HepG2 (cell line): Measurements from ENCODE around the gene SPATA32. TPM values are rescaled to one million over a fixed set of nuclear protein-coding genes. Genes with fewer than 3 reads are reported as not detected.
A peak's percentile ranks its signal among the peaks of the same experiment; 100 is the strongest.

Experiments
- ATF7 ChIP-seq, 2 experiments: fragments of 450-650 bp in 1 of 2; sonication (generic) in 1 of 2; formaldehyde crosslinking in 1 of 2; IDR thresholded peaks; 2 replicates each; pipeline versions ENCODE4 v1.4.0 to v1.6.1; 2016 to 2020; ENCODE audit warnings: antibody characterized with exemption in 1 of 2, mild to moderate bottlenecking in 1 of 2, missing genetic modification reagents in 1 of 2
- CEBPB ChIP-seq: IDR thresholded peaks from 2 replicates; pipeline ENCODE4 v1.6.1; 2011; ENCODE audit warnings: low read depth, low read length, improper control_type of control experiment, borderline replicate concordance
- EP300 ChIP-seq, 3 experiments: sonication (generic) in 1 of 3; formaldehyde crosslinking in 1 of 3; IDR thresholded peaks; 2 replicates each; pipeline versions ENCODE4 v1.5.1 to v1.6.1; 2011 to 2020; ENCODE audit warnings: low read depth in 2 of 3, low read length in 2 of 3, borderline replicate concordance in 1 of 3, improper control_type of control experiment in 1 of 3, mild to moderate bottlenecking in 1 of 3, missing genetic modification reagents in 1 of 3, moderate library complexity in 1 of 3
- GABPB1 ChIP-seq: IDR thresholded peaks from 2 replicates; pipeline ENCODE4 v1.6.1; 2016; ENCODE audit warnings: mild to moderate bottlenecking, missing genetic modification reagents, moderate library complexity, missing compliant biosample characterization
- GATAD2A ChIP-seq: IDR thresholded peaks from 2 replicates; pipeline ENCODE4 v1.6.1; 2016
- KDM5B ChIP-seq: sonication (generic); formaldehyde crosslinking; IDR thresholded peaks from 2 replicates; pipeline ENCODE4 v1.4.0; 2020; ENCODE audit warnings: missing genetic modification reagents, mild to moderate bottlenecking, borderline replicate concordance
- KLF12 ChIP-seq: sonication (generic); formaldehyde crosslinking; IDR thresholded peaks from 2 replicates; pipeline ENCODE4 v1.4.0; 2020; ENCODE audit warnings: missing genetic modification reagents, borderline replicate concordance
- MBNL3 ChIP-seq: fragments of 250-450 bp; sonication (Bioruptor Pico); conservative IDR thresholded peaks from 2 replicates; pipeline ENCODE4 v1.8.0; 2022; ENCODE audit warnings: mild to moderate bottlenecking, inconsistent platforms
- MIER3 ChIP-seq: IDR thresholded peaks from 2 replicates; pipeline ENCODE4 v1.6.1; 2016; ENCODE audit warnings: missing compliant biosample characterization, borderline replicate concordance
- NFKBIZ ChIP-seq: IDR thresholded peaks from 2 replicates; pipeline ENCODE4 v1.6.1; 2018; ENCODE audit warnings: missing genetic modification reagents, missing compliant biosample characterization
- SMAD1 ChIP-seq: sonication (generic); formaldehyde crosslinking; IDR thresholded peaks from 2 replicates; pipeline ENCODE4 v1.4.0; 2020; ENCODE audit warnings: missing genetic modification reagents, low read depth, mild to moderate bottlenecking, borderline replicate concordance
- SP4 ChIP-seq: sonication (generic); formaldehyde crosslinking; IDR thresholded peaks from 2 replicates; pipeline ENCODE4 v1.8.1; 2023; ENCODE audit warnings: mild to moderate bottlenecking, missing genetic modification reagents
- ZEB1 ChIP-seq: IDR thresholded peaks from 2 replicates; pipeline ENCODE4 v1.6.1; 2012; ENCODE audit warnings: mild to moderate bottlenecking, low read depth, inconsistent platforms; ENCODE audit not compliant: insufficient replicate concordance
- ZFP1 ChIP-seq: IDR thresholded peaks from 2 replicates; pipeline ENCODE4 v1.6.1; 2016
- ZIK1 ChIP-seq: sonication (generic); formaldehyde crosslinking; IDR thresholded peaks from 2 replicates; pipeline ENCODE4 v1.5.0; 2020; ENCODE audit warnings: mild to moderate bottlenecking, low read depth, missing genetic modification reagents, borderline replicate concordance
- ZKSCAN8 ChIP-seq: IDR thresholded peaks from 2 replicates; pipeline ENCODE4 v1.6.1; 2016; ENCODE audit warnings: borderline replicate concordance, missing genetic modification reagents, missing compliant biosample characterization
- ZNF205 ChIP-seq: IDR thresholded peaks from 2 replicates; pipeline ENCODE4 v1.6.1; 2018; ENCODE audit warnings: missing biosample characterization, missing genetic modification reagents
- polyA plus RNA-seq, 8 experiments: library from polyadenylated mRNA; depleted of rRNA in 3 of 8; stranded (reverse) in 7 of 8; unstranded in 1 of 8; fragments of >200 nt; fragmentation: Illumina TruSeq in 4 of 8; extraction: Trizol in 4 of 8; gene quantifications; 2 replicates each; pipeline versions ENCODE4 v1.2.1 to v1.2.3, GENCODE V29; 2011 to 2016; ENCODE audit warnings: low read depth in 4 of 8, missing spikeins in 1 of 8, mixed read lengths in 1 of 8; ENCODE audit not compliant: insufficient read depth in 1 of 8
- total RNA-seq, 5 experiments: library from RNA; depleted of rRNA; stranded (reverse); fragments of >200 nt; fragmentation: Illumina TruSeq; extraction: Trizol; gene quantifications; 2 replicates each; pipeline ENCODE4 v1.2.3, GENCODE V29; 2016; ENCODE audit warnings: low read depth in 1 of 5
- TF ChIP-seq, protein P1 (sequence below): sonication (generic); formaldehyde crosslinking; IDR thresholded peaks from 2 replicates; pipeline ENCODE4 v1.4.0; 2020; ENCODE audit warnings: missing genetic modification reagents
- TF ChIP-seq, protein P2 (sequence below): IDR thresholded peaks from 2 replicates; pipeline ENCODE4 v1.6.1; 2016; ENCODE audit warnings: mild to moderate bottlenecking
- TF ChIP-seq, protein P3 (sequence below): sonication (generic); formaldehyde crosslinking; IDR thresholded peaks from 2 replicates; pipeline ENCODE4 v1.4.0; 2020; ENCODE audit warnings: missing genetic modification reagents, mild to moderate bottlenecking, borderline replicate concordance

SPATA32 gene
- total and polyA plus RNA-seq, 2 of the 13 experiments (the other 11 are each of a cell fraction or from before 2014, with no cell fraction given), result not detected

DNA sequence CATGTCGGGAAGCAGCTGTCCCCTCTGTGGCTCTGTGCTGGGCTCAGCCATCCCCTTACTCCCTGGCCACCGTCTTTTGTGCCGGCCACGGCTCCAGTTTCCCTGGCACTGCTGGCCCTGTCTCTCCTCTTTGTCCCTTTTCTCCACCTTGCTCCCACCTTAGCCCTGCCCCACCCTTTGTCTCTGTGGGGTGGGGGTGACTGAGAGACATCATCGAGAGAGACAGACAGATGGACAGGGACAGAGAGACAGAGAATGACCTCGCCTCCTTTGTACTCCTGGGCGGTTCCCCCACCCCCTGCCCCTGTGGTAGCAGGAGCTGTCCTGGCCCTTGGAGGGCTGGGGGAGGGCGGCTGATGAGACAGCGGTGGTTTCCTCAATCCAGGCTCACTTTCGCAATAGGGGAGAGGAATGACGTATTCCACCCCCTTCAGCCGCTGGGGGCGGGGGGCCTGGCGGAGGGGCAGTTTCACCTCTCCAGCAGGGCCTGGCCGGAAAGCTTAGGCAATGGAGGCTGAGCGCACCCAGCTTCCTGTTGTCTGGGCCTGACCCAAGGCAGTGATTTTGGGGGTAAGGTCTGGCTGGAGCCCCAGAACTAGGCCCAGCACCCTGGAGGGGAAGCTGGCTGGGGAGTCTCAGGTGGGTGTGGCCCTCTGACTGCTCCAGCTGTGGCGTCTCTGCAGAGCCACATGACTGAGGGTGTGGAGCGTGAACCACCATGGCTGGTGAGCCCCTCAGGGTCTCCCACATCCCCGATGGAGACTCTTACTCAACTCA, 32.9 kb downstream of the SPATA32 start (continued):
- TF ChIP-seq, protein P1, sequence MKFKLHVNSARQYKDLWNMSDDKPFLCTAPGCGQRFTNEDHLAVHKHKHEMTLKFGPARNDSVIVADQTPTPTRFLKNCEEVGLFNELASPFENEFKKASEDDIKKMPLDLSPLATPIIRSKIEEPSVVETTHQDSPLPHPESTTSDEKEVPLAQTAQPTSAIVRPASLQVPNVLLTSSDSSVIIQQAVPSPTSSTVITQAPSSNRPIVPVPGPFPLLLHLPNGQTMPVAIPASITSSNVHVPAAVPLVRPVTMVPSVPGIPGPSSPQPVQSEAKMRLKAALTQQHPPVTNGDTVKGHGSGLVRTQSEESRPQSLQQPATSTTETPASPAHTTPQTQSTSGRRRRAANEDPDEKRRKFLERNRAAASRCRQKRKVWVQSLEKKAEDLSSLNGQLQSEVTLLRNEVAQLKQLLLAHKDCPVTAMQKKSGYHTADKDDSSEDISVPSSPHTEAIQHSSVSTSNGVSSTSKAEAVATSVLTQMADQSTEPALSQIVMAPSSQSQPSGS (CRISPR knock-in tag), result peak; percentile 86
- TF ChIP-seq ZEB1 (peak; percentile 45), ZFP1 (CRISPR knock-in tag) (no peak), KLF12 (CRISPR knock-in tag) (no peak), KDM5B (CRISPR knock-in tag) (no peak), ATF7 (IDR thresholded peaks at IDR 0.05) (peak; percentile 61), ATF7 (CRISPR knock-in tag; IDR thresholded peaks at IDR 0.05) (peak; percentile 94), MIER3 (CRISPR knock-in tag) (0 out of 2 replicates have a peak, but pooled peaks have one; percentile 37), GATAD2A (peak; percentile 62), ZKSCAN8 (CRISPR knock-in tag) (0 out of 2 replicates have a peak, but pooled peaks have one; percentile 16), MBNL3 (CRISPR knock-in tag) (no peak), ZIK1 (no peak), EP300 (IDR thresholded peaks at IDR 0.05; ENCODE audit: low read depth in 2 of 2, low read length in 2 of 2) (no peak), EP300 (CRISPR knock-in tag; IDR thresholded peaks at IDR 0.05; ENCODE audit: borderline replicate concordance) (peak; percentile 50; the same call in 1 of the 2 replicates), ZNF205 (CRISPR knock-in tag) (peak; percentile 15; the same call in 1 of the 2 replicates), SMAD1 (CRISPR knock-in tag) (no peak), SP4 (CRISPR knock-in tag) (0 out of 2 replicates have a peak, but pooled peaks have one; percentile 25), CEBPB (peak; percentile 94), NFKBIZ (CRISPR knock-in tag) (peak; percentile 24; the same call in 1 of the 2 replicates), GABPB1 (CRISPR knock-in tag) (peak; percentile 44; the same call in 1 of the 2 replicates)
- TF ChIP-seq, protein P2, sequence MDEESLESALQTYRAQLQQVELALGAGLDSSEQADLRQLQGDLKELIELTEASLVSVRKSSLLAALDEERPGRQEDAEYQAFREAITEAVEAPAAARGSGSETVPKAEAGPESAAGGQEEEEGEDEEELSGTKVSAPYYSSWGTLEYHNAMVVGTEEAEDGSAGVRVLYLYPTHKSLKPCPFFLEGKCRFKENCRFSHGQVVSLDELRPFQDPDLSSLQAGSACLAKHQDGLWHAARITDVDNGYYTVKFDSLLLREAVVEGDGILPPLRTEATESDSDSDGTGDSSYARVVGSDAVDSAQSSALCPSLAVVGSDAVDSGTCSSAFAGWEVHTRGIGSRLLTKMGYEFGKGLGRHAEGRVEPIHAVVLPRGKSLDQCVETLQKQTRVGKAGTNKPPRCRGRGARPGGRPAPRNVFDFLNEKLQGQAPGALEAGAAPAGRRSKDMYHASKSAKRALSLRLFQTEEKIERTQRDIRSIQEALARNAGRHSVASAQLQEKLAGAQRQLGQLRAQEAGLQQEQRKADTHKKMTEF, result peak; percentile 42
- TF ChIP-seq, protein P3, sequence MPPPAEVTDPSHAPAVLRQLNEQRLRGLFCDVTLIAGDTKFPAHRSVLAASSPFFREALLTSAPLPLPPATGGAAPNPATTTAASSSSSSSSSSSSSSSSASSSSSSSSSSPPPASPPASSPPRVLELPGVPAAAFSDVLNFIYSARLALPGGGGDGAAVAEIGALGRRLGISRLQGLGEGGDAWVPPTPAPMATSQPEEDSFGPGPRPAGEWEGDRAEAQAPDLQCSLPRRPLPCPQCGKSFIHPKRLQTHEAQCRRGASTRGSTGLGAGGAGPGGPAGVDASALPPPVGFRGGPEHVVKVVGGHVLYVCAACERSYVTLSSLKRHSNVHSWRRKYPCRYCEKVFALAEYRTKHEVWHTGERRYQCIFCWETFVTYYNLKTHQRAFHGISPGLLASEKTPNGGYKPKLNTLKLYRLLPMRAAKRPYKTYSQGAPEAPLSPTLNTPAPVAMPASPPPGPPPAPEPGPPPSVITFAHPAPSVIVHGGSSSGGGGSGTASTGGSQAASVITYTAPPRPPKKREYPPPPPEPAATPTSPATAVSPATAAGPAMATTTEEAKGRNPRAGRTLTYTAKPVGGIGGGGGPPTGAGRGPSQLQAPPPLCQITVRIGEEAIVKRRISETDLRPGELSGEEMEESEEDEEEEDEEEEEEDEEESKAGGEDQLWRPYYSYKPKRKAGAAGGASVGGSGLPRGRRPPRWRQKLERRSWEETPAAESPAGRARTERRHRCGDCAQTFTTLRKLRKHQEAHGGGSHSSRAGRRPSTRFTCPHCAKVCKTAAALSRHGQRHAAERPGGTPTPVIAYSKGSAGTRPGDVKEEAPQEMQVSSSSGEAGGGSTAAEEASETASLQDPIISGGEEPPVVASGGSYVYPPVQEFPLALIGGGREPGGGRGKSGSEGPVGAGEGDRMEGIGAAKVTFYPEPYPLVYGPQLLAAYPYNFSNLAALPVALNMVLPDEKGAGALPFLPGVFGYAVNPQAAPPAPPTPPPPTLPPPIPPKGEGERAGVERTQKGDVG, result no peak
